ENCODE results near the gene JPH2.

JPH2 gene

DNA sequence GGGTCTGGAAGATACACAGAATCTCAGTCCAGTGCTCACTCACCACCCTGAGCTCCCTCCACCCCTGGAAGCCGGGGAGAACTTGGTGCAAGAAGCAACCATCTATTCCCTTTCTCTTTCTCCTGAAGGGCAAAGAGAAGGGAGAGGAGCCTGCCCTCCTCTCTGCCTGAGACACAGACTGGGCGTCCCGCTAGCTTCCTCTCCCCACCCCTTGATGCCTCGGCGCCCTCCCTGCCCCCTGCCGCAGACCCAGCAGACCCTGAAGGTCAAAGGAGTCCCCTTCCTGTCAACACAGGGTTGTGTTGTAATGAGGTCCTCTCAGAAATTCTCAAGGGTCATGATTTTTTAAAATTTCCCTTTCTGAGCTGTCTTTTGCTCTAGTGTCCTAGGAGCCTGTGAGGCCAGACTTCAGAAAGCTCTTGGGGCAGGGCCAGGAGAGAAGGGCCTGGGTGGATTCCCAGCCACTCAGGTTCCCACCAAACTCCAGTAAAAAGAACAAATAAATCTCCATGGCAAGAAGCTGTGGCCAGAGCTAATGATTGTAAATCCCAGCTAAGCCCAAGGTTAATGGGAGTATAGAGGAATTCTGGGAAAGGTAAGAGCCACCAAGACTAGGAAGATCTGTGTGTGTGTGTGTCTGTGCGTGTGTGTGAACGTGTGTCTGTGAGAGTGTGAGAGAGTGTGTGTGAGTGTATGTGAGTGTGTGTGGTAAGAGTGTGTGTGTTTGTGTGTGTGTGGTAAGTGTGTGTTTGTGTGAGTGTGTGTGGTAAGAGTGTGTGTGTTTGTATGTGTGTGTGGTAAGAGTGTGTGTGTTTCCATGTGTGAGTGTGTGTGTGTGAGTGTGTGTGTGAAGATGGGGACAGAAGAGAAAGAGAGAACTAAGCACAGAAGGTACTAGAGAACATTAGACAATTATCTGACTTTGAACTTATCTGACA, 1.1 kb upstream of the JPH2 start:
- DNase-seq (ENCODE audit: low read depth in 2 of 2) = no peak

DNA sequence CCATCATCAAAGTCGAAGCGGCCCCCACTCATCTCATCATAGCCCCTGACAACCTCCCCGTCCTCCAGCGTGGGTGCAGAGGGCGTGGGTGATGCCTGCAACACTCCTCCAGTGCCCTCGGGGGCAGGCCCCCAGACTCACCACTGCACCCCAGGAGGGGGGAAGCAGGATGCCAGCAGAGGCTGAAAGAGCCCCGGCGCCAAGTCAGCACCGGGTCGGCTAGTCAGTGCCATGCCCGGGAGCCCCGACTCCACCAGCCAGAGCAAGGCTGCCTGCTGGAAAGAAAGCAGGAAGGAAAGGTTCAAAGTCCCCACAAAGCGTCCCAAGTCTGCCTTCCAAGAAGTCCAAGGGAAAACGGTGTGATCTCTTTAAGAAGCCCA, 324 bp downstream of the JPH2 start:
- no peak for DNase-seq (ENCODE audit: low read depth in 2 of 2)

DNA sequence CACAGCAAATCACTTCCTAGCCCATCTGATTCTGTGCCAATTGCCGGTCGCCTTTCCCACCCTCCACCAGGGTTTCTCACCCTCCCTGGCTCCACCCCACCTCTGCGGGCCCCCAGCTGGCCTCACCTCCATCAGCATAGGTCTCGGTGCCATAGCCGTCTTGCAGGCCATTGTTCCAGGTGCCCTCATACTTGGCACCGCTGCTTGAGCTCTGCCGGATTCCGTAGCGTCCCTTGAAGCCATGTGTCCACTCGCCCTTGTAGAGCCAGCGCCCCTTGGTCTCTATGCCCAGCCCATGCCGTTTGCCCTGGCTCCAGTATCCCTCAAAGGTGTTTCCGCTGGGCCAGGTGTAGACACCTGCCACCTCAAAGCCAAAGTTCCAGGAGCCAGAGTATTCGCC, 787 bp downstream of the JPH2 start:
- no peak for DNase-seq (ENCODE audit: low read depth in 2 of 2)

DNA sequence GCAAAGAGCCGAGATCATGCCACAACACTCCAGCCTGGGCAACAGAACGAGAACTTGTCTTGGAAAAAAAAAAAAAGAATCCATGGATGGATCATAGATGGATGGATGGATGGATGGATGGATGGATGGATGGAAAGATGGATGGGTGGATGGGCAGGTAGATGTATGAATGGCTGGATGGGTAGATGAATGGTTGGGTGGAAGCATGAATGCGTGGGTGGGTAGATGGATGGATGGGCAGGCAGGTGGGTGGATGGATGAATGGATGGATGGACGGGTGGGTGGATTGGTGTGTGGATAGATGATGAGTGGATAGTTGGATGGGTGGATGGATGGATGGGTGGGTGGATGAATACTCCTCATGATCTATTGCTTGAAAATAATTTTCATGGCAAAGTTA, 1.4 kb downstream of the JPH2 start:
- no peak for DNase-seq (ENCODE audit: low read depth in 2 of 2)

DNA sequence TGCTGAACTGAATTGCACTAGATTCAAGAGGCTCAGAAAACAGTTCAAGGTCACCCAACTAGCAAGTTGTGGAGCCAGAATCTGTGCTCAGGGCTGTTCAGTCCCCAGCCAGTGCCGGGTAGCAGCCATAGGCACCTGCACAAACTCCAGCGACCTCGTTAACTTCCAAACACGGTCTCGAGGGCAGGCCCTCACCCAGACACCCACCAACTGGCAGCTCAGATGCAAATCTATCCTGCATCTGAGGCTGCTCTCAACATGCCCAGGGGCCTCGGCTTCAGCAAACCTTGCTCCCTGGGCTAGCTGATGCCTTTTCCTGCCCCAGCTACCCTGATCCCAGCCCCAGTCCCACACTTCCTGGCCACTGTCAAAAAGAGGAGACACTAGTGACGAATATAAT, 3.7 kb downstream of the JPH2 start:
- DNase-seq (ENCODE audit: low read depth in 2 of 2) = no peak

DNA sequence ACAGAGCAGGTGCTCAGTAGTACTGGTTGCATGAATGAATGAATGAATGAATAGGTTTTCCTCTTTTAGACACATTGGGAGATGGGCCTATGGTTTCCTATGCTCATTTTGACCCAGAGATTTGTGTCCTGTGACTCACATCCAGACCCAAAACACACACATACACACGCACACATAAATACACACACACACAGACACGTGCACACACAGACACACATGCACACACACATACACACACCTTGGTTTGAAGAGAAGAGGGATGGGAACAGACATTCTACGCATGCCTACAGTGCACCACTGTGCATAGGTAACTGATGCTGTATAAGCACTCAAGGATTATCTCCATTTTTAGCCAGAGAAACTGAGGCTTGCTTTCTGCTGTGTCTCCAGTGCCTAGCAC, 4.1 kb downstream of the JPH2 start:
- no peak for DNase-seq (ENCODE audit: low read depth in 2 of 2)

DNA sequence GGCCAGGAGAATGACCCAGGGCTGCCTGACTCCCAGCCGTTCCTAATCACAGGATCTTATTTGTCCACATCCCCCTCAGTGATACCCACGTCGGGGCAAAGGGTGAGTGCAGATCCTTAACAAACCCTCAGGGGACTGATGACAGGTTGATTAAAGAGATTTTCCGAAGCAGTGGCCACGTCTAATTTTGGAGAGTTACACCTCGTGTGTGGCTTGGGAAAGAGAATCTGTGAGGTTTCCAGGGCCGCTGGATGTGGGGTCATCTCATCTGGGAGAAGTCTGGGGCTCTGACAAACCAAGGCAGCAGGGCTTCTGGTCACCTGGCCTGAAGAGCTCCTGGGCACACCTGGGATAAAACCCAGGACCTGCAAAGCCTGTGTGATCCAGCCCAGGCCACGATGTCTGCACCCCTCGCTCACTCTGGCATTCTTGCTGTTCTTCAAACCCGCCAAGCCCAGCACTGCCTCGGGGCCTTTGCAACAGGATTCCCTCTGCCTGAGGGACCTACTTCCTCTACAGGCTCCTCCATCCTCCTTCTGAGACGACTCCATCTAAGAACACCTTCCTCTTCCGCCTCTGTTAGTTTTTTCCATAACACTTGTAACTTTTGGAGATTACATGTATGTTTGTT, 4.7 kb downstream of the JPH2 start:
- no peak for DNase-seq (ENCODE audit: low read depth in 2 of 2)

DNA sequence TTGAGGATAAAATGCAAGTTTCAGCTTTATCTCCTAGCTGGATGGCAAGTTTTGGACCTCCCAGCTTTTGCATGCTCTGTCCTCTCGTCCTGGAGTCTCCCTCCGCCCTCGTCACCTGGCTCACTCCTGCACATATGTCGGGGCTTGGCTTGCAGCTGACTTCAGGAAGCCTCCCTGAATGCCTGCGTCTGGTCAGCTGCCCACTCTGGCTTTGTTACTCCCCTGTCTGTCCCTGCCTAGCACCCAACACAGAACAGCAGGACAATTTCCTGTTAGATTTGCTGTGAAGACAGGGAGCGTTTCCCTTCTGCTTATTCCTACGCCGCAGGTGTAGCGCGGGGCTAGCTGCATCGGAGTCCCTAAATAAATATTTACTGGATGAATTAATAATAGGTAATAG, 5.4 kb downstream of the JPH2 start:
- no peak for DNase-seq (ENCODE audit: low read depth in 2 of 2)

DNA sequence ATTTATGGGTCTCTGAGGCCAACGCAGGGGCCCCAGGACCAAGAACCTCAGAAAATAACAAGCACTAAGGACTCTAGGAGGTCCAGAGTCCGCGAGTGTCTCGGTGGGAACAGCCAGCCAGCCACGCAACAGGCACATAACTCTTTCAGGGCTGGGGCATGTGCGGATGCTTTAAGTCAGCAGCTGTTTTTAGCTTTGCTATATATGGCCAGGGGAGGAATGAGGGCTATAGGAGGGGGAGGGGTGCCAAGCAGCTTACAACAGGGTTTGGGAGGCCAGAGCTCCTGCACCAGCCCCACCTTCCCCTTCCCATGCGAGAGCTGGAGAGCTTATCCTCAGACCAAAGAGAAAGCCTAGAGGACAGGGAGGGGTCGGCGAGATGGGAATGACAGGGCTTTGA, 6.2 kb downstream of the JPH2 start:
- DNase-seq (ENCODE audit: low read depth in 2 of 2) = no peak

DNA sequence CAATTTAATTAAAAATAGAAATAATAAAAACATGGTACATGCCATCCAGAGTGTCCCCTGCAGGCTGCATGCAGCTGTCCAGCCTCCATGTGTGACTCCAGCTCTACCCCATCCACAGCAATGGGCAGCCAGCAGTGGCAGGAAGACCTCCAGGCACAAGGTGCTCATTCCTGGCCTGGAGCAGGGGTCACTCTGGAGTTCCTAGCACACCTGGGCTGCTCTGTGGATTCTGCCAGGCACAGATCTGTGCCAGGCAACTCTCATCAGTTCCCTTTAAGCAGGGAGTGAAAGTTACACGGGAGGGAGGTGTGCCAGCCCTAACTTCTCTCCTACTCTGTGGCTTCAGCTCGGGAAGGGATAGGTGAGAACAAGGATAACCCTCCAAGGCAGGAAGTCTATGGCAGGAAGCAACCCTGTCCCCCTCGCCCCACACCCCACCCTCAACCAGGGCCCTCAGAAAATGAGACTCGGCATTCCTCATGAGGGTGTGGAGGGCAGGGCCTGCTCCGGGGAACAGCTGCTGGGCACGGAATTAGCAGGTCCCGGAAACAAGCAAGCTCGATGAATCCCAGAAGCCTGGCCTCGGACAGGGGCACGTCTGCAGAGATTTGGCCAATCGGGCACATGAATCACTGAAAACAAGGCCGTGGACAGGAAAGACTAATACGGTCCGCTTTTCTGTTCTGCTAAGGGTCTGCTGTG, 10.0 kb downstream of the JPH2 start:
- no peak for DNase-seq (ENCODE audit: low read depth in 2 of 2)

DNA sequence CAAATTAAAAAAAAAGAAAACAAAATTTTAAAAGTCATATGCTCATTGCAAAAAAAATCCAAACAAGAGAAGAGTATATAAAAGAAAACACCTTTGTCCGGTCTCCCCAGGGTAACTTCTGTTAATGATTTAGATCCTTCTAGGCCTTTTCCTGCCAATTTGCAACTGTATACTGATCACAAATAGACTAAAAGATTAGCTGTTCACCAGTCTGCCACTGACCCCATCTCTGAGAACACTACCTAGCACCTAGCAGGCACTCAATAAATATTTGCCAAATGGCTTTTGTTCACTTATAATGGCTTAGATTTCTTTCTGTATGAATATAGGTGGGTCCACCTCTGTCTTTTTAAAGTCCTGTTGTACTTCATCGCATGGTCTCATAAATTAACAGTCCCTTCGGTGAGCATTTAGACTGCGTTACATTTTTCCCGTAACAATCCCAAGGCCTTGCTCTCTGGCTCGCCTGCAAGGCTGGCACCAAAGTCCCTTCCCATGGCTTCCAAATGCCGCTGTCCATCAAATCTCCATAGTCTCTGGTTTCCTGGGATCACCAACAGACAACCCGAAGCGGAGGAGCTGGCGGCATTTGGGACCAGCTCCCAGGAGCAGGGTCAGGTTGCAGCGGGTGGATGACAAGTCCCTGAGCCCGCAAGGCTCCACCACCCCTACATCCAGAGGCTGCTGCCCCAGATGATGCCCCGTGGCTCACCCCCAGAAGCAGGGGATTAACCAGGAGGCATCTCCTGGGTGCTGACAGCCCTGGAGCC, 11.8 kb downstream of the JPH2 start:
- DNase-seq (ENCODE audit: low read depth in 2 of 2) = no peak

DNA sequence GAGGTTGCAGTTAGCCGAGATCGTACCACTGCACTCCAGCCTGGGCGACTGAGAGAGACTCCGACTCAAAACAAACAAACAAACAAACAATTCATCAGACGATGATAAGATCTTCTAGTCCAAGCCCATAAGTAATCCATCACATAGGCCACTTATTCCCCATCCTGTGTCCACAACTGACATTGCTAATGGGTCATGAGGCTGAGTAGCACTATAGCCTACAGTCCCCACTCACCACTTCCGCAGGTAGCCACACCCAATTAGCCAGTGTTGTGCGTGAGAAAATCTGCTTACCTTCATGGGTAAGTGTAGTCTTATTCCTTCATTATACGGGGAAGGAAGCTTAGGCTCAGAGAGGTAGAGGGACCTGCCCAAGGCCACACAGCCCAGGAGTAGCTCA, 13.1 kb downstream of the JPH2 start:
- DNase-seq (ENCODE audit: low read depth in 2 of 2) = no peak

DNA sequence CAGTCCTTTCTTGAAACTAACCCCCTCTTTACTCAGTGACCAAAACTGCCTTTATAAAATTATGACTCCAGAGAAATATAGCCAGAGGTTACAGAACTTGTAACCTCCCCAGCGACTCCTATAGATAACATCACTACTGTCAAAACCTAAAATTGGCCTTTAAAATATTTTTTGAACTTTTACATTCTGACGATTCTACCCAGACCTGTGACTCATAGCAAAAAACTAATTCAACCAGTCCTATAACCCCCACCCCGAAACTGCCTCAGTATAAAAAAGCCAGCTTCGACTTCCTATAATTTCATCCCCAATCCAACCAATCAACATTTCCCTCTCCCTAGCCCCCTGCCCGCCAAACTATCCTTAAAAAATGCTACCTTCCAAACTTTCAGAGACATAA, 13.9 kb downstream of the JPH2 start:
- no peak for DNase-seq (ENCODE audit: low read depth in 2 of 2)

DNA sequence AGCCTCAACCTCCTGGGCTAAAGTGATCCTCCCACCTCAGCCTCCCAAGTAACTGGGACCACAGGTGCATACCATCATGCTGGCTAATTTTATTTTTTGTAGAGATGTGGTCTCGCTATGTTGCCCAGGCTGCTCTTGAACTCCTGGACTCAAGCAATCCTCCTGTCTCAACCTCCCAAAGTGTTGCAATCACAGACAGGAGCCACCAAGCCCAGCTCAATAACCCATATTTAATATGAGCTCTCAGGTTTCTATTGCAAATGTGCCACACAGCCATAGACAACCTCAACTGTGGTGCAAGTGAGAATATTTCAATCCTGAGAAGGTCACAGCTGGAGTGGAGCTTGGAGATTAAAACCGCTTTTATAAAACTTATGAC, 14.4 kb downstream of the JPH2 start:
- no peak for DNase-seq (ENCODE audit: low read depth in 2 of 2)

DNA sequence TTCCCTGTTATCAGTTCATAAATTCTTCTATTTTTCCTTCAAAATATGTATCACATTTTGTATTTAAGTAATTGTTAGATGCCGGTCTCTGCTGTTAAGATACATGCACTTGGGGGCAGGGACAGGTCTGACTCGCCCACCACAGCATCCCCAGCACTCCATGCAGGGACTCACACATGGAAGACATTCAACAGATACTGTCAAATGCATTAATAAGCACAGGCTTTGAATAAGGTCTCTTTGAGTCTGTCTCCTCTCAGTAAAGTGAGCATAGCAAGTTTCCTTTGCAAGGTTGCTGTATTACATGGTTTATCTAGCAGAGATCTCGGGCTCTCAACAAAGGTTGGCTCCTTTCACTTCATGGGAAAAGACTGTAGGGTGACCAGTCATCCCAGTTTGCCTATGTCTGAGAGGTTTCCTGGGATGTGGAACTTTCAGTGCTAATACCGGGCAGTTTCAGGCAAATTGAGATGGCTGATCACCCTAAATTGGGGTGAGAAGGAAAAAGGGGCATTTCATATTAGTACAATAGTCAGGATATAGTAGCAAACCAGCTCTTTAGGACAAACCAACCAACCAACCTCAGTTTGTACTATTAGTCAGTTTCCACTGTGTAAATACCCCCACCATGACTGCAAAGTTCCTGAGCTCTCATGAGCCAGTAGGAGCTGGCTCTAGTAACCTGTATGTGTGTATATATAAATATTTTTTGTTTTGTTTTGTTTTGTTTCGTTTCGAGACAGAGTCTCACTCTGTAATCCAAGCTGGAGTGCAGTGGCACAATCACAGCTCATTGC, 15.0 kb downstream of the JPH2 start:
- DNase-seq (ENCODE audit: low read depth in 2 of 2) = no peak

DNA sequence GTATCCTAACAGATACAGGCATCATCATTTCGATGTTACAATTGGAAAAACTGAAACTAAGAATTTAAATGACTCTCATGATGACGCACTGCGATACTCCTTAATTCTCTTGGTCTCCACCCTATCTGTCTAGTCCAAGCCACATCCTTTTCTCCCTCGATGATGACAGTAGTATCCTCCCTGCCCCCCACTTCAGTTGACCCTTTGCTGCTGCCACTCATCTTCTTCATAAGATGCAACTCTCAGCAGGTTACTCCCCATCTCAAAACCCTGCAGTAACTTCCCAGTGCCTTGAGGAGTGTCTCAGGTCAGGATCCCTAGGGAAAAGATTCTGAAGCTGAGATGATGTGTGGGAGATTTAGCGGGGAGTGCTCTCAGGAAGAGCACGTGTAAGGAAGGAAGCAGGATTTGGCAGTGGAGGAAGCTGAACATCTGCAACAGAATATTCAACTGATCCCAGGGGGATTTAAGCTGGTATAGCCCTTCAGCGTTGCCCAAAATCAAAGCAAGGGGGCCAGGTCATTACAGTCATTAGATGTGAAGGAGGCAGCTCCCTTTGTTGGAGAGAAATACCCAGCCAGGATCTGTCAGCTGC, 16.1 kb downstream of the JPH2 start:
- no peak for DNase-seq (ENCODE audit: low read depth in 2 of 2)

DNA sequence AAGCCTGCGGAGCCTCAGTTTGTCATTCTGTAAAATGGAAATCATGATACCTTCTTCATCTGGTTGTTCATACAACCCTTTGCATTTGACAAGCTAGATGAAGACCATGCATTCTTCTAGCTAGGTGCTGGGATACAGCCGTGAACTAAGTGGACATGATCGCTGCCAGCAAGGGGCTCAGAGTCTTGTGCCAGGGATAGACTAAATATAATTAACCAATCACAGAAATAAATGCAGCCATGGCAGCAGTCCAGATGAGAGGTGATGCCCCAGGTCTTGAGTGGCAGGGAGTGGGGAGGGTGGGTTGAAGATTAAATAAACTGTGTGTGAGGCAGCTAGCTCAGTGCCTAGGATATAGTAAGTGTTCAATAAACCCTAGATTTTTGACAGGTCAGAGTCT, 19.3 kb downstream of the JPH2 start:
- DNase-seq (ENCODE audit: low read depth in 2 of 2) = no peak

DNA sequence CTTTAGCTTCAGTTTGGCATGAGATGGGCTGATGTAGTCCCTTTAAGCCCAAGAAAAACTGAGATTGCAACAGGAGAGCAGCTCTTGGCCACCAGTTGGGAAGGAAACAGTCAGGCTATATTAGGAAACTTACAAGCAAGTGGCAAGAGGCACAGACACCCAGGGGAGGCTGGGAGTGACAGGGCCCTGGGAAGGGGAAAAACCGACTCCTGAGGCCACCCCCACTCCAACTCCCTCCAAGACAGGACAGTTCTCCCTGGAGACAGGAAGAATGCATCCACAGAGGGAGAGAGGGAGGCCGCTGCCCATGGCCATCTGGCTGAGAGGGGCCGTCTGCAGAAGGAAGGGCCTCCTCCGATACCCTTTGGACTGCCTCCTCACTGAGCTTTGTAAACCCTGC, 20.5 kb downstream of the JPH2 start:
- DNase-seq (ENCODE audit: low read depth in 2 of 2) = no peak

DNA sequence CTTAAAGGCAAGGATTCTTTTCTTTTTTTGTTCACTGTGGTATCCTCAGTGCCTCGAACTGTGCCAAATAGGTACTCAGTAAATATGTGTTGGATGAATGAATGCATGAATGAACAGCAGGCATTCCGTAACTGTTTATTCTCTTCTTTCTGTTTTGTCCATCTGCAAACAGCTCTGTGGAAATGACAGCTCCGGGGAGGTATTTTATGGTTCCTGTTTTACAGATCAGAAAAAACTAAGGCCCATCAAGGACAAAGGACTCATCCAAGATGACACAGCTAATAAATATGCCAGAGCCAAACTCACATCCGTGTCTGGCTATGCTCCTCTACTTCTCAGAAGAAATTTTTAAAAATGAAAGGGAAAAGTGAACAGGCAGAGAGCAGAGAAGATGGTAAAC, 21.0 kb downstream of the JPH2 start:
- DNase-seq (ENCODE audit: low read depth in 2 of 2) = no peak

DNA sequence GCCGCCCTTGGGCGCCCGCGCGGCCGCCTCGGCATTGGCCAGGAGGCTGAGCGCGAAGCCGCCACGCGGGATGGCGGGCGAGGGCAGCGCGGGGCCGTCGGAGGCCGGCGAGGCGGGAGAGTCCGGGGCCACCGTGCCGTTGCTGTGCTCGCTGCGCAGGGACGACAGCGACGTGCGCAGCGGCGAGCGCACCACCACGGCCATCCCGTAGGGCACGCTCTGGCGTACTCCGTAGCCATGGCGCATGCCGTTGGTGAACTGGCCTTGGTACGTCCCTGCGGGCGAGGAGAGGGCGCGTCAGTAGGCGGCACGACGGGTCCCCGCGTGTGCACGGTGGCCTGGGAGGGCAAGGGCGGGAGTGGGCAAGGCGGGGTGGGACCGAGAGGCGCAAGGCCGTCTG, 26.9 kb downstream of the JPH2 start:
- no peak for DNase-seq (ENCODE audit: low read depth in 2 of 2)

DNA sequence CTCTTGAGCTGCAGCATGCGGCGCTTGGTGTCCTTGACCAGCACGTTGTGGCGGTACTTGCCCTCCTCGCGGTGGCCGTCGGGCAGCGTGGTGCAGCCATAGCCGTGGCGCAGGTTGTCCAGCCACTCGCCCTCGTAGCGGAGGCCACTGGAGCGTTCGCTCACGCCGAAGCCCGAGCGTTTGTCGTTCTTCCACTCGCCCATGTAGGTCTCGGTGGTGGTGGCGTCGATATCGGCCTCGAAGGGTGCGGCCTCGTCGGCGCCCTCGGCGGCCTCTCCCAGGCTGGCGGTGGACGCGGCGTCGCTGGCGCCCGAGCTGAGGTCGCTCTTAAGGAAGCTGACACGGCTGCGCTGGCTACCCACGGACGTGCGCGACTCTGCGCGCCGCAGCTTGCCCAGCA, 27.3 kb downstream of the JPH2 start:
- no peak for DNase-seq (ENCODE audit: low read depth in 2 of 2)
